Nucleus accumbens (tissue), 56 donors: Measurements from ENCODE around the gene PXYLP1.
A peak's percentile ranks its signal among the peaks of the same experiment; 100 is the strongest.

ENCODE experiments used
- DNase-seq, 56 donors: peaks; one replicate each; lab custom pipeline; 2025; lab: John Stamatoyannopoulos, UW

Gene PXYLP1

DNA sequence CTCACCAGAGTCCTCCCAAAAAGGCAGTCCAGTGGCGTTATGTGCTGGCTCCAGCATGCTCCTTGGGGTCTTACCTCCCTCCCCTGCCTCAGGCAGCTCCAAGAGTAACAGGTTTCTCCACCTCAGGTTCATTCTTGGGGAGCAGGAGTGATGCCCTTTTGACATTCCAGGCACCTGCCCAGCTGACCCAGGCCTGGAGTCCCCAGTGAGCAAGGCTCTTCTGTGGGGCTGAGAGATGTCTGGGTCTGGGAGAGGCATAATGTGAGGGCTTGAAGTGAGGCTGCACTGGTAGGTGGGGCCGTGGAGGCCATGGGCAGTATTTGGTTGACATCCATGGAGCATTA lies 15.3 kb downstream of the PXYLP1 start:
- no peak for DNase-seq

DNA sequence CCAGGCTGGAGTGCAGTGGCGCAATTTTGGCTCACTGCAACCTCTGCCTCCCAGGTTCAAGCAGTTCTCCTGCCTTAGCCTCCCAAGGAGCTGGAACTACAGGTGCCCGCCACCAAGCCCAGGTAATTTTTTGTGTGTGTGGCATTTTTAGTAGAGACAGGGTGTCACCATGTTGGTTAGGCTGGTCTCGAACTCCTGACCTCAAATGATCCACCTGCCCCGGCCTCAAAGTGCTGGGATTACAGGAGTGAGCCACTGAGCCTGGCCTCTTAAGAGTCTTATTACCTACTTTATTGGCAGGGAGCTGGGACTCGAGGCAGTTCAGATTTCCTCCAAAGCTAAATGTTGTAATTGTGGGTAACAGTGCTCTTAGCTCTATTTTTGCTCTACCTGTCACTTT lies 16.4 kb downstream of the PXYLP1 start:
- no peak for DNase-seq

DNA sequence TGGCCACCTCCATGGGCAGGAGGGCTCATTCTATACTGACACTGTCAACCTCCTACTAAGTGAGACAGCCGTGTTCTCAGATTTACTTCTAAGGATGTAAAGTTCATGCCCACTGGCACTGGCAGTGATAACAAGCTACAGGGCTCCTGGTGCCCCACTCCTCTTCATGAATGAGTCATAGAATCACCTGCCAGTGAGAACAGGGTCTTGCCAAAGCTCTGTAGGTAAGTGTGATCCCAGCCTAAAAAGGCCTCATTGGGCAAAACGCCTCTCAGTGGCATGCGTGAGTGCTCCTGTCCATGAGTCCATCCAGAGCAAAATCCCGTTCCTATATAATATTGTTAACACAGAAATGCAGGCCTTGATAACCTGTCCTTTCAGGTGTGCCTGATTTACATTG lies 17.4 kb downstream of the PXYLP1 start:
- no peak for DNase-seq

DNA sequence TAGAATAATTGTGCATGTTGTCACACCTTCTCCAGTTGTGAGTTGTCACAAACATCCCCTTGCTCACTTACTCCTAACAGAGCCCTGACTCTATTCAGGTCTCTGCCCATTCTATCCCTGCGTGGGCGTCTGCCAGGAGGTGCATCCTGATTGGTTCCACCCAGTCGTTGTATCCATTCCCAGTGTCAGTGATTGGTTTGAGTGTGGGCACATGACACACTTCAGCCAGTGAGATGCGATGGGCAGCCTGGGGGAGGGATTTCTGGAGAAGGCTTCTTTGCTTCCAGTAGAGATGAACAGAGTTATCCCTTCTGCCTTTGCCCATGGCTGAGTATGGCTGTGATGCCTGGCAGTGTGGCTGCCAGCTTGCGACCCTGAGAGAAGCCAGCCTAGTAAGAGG lies 18.7 kb downstream of the PXYLP1 start:
- DNase-seq = peak in 1 of 56 donors; percentile 24

DNA sequence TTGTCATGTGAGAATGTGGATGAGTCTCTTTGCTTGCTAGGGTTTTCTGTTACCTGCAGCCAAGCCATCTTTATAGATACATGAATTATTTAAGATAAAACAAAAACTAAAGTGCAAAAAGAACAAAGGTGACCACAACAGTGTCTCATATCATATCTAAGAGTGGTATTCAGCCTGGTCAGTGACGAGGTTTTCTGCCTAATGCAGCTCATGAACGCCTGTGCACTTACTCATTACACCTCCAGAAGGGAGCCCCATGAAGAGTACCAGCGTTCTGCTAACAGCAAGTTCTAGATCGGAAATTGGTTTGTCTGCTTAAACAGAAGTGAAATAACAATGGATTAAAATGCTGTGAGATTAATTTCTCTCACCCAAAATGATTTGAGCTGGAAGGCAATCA lies 19.2 kb downstream of the PXYLP1 start:
- no peak for DNase-seq

DNA sequence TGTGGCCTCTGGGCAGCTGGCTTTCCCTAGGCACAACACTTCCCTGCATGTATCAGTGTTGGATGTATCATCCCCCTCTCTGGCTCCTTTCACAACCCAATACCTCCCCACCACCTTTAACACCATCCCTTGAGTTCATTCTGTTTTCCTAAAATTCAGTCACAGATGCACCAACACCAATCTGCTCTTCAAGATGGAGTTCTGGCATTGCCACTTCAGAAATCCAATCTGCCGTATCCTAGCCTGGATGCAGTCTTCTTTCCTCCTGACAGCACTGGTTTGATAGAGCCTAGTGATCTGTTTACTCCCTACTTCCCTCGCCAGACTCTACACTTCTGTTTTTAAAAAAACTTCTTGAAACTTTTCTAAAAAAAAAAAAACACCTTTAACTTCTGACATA lies 21.7 kb downstream of the PXYLP1 start:
- DNase-seq = no peak

DNA sequence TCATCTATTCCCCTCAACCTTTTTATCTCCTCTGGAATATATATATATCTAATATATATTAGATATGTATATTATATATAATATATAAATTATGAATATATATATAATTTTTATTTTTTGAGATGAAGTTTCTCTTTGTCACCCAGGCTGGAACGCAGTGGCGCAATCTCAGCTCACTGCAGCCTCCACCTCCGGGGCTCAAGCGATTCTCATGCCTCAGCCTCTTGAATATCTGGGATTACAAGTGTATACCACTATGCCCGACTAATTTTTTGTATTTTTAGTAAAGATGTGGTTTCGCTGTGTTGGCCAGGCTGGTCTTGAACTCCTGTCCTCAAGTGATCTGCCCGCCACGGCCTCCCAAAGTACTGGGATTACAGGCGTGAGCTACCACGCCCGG lies 22.2 kb downstream of the PXYLP1 start:
- DNase-seq = no peak

DNA sequence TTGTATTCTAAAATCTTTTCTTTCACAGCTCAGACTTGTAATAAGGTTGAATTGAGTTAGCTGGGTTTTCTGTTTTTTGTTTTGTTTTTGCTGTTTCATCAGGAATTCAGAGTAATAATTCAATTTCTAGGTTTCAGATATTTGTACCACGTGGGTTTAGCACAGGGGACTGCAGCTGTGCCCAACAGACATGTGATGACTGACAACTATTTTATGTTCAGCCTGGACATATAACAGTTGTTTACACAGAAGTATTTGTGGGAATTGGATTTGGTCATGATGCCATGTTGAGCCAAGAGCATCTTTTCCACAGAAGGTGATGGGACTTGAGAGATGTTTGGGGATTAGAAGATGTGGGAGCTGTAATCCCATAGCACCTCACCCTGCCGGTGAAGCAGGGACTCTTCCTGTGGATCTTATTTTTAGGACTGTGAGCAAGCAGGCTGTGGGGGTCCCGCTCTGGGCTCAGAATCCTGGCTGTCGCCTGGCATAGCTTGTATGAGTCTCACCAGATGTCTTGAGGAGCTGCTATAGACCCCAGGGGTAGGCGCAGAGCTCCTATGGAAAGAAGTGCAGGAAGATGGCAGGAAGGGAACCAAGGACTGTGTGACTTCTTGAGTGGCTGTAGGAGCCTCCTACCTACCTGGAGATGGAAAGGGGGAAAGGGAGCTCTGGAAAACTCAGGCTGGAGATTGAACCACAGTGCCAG lies 23.7 kb downstream of the PXYLP1 start:
- DNase-seq = no peak

DNA sequence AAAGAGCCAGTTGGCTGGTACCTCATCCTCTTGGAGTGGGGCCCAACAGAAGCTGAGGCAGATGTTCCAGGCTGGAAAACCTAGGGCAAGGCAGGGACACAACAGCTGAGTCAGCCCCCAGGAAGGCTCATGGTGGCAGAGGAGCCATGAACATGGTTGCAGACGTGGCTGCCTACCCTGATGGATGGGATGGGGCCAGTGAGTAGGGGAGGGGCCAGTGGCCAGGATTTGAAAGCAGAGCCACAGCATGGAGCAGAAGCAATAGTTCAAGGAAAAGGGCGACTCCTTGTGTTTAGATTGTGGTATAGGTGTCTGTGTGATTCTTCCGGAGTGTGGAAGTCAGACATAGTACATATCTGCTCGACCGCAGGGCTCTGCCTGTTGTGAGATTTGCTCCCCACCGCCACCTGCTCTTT lies 24.2 kb downstream of the PXYLP1 start:
- peak in 1 of 56 donors; percentile 8 for DNase-seq

DNA sequence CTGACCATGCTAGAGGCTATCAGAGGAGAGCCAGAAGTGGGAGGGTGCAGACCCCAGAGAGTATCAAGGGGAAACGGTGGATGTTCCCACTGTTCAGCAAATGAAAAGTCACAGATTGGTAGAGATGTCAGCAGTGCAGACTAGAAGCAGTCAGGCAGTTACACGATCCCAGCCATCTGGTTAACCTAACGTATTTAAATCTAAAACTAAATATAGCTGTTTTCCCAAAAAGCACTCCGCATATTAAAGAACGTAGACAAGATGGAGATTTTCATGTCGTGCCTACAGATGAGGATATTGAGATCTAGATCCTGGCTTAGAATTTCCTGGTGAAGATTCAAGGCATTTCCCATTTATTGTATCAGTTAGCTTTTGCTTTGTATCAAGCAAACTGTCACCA lies 25.2 kb downstream of the PXYLP1 start:
- DNase-seq = no peak

DNA sequence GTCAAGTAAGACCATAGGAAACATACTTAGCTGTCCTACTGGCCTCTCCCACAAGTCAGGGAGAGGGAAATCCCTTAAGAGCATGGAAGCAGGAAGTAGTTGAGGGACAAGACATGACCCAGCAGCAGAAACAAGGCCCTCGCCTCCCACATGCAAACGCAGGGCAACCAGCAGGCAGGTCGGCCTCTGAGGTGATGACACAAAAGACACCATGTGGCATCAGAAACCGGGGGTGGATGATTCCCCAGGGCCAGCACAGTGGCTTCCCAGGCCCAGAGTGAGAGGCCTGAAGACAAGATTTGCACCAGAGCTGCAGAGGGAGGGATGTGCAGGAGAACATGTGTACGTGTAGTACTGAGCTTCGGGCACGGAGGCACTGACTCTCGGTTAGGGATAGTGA lies 26.3 kb downstream of the PXYLP1 start:
- no peak for DNase-seq

DNA sequence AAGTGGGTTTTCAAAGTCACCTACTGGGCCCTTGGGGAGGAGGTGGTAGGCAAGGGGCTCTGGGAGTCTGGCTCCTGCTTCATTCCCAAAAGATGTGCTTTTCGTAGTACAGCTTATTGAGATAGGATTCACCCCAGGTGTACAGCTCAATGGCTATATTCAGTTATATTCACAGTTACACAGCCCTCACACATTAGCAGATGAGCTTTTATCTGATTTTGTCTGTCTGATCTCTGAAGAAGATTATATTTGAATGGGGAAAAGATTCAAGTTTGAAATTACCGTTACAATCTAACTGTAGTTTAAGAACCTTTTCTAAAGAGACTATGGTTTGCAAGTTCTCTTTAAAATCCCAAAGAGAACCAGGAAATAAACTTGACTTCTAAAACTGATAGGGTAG lies 27.3 kb downstream of the PXYLP1 start:
- DNase-seq = no peak

DNA sequence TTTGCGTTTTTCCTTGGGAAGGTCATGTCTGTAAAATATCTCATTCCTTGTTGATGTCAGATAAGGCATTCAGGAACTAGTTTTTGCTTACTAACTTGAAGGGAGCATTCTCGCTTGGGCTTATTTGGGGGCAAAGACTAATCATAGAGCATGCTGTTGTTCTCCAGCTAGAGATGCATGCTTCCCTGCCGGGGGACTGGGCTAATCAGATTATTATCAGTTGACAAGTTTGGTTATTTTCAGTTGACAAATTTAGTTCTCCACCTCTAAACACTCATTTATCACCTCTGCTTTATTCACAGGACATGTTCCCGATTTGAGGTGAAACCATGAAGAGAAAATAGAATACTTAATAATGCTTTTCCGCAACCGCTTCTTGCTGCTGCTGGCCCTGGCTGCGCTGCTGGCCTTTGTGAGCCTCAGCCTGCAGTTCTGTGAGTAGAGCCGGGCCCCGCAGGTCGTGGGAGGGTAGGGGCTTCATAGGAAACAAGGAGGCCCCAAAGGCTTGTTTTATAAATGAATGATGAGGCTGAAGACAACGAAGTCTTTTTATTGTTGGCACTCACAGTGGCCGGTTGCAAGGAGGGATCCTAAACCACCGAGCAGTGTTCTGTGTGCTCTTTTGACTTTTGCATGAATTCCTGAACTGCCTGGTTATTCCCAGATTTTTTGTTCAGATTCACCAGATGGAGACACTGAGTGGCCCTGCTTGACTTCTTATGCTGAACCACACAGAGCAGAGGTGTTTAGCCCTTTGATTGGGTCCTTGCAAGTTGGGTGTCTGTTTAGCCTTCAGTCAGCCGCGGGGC lies 28.4 kb downstream of the PXYLP1 start:
- no peak for DNase-seq

DNA sequence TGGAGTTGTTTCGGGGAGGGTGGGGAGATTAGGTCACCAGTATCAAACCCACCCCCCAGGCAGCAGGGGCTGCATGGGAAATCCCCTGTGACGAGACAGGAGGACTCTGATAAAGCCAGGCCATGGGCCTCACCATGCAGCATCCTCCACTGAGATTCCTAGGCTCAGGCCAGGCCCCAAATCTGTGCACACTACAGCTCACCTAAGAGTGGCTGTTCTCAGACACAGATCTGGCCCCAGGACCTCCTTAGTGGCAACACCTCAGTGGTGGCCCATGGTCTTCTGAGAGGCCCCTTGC lies 29.0 kb downstream of the PXYLP1 start:
- DNase-seq = no peak

DNA sequence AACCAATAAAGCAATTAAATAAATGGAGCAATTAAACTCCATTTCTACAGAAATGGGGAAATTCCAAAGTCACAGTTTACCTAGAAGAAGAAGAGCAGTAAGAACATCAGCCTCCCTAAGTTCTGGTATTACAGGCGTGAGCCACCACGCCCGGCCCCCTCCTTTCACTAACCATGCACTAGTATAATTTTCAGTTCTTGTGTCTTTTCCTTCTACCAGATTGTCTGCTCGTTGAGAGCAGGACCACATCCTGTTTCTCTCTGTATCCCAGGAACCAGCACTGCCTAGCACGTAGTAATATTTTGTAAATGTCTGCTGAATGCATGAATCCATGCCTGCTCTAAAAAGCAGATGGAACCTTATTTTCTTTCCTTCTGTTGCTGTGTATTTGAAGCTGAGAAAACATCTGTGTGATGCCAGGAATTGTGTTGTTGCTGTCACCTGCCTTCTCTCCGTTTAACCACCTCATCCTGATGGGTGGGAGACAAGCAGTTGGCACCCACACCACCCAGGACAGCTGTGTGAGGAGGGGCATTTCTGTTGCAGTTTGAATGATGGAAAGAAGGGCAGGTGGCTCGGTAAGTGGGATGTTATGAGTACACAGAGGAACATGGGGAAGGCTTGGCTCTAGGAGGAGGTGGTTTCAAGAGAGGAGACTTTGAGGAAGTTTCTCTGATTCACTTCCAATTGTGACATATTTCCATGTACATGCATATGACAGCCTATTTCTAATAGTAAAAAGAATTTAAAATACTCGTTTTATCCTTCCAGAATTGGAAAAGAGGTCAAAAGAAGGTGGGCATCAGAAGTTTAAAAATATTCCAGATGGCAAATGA lies 30.1 kb downstream of the PXYLP1 start:
- DNase-seq = no peak

DNA sequence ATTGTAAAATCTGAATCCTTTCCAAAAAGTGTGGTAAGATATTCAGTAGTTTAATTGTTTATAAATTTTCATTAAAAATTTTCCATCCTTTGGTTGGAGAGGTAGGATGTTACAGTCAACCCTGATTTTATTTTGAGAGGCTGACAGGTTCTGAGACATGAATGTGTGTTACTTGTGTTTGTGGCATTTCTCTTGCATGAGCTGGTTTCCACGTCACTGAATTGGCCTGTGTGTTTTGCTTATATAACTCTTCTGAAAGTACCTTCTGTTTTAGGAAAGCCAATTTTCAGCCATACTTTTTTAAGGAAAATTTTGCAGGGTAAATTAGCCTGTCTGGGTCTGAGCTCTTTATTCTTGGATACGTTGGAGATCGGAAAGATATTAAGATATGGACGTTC lies 30.7 kb downstream of the PXYLP1 start:
- DNase-seq = peak in 1 of 56 donors; percentile 11

DNA sequence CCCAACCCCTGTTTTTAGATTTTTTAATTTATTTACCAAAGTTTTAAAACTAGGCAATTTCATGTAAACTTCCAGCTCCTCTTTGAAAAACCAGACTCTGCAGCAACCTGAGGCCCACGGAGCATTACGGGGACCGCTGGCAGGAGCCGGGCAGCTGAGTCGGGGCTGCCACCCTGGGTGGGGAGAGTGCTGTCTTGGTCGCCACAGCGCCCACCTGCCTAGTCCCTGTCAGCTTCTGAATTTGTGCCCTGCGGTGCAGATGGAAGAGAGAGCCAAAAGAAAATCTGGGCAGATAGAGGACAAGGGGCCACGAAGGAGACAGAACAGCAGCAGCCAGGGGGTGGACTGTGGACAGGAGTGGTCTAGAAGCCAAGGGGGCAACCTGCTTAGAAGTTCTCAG lies 34.6 kb downstream of the PXYLP1 start:
- DNase-seq = no peak

DNA sequence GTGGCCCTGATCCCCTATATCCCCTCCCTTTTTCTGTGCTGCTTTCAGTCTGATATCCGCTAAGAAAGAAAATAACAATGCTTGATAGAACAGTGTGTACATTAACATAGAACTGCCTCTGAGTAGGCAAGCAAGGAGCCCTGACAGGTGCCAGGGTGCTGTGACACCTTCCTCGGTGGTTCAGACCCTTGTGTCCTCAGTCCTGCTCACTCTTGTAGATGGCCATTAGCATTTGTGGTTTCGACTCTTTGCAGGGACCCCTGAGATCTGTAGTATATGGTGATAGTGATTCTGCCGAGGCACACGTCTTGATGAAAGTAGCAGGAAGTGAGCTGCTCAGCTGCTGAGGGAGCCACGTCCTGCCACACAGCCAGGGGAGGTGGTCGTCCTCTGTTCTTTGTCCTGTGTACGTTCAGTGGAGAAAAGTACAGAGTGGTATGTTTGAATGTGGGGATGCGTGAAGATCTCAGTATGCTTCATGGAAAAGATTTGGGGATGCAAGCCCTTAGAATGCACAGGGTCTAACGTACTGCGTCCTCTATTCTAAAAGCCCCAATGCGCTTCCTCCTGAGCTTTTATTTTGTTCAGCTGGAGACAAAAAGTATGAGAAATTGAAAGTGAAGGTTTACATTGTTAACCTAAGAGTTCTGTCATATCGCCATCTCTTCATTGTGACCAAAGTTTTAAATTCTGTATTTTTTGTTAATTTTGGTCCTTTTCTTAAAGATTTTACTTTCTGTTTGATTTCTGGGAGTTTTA lies 35.4 kb downstream of the PXYLP1 start:
- DNase-seq = no peak

DNA sequence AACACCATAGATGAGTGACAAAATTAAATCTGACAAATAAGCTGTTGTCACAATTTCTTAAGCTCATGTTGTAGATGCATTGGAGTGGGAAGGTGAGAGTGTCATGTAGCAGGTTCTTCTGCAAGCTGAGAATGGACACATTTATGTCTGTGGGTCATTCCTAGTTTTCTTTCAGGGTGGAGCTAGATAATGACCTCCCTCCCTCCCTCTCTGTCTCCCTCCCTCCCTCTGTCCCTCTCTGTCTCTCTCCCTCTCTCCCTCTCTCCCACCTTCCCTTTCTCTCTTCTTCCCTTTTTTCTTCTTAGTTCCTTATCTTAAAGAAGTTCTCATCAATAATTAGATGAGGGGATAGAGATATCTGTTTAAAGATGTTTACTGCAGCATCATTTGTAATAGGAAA lies 36.0 kb downstream of the PXYLP1 start:
- DNase-seq = no peak

DNA sequence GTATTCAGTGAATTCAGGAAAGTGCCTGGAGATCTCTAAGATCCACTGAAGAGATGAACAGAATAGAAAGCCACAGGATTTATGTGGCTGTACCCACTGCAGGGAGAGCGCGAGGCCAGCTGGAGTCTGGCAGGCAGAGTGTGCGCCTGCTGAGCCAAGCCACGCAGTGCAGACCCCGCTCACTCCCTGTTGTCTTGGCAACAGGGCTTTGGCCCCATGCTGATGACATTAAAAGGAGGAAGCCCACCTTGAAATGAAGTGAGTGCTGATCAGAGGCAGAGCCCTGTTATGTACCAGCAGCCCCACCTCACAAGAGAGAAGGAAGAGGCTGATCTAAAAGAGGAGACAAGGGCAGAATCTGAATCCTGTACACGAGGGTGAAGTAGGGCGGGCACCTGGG lies 36.7 kb downstream of the PXYLP1 start:
- no peak for DNase-seq

DNA sequence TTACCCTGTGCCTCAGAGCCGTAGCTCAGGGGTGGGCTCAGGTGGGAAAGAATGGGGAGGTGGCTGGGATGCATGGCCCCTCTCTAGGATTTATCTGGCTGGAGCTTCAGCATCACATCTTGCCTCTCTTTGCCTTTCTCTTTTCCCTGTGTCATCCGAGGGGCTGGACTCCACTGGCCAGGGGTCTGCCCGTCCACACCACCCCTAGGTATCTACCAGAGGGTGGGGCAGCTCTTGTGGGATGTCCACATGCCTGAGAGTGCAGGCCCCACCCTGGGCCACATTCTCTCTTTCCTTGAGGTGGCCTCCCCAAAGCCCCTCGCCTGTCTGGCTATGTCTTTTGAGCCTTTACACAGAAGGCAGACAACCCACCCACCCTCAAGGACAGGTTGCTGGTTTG lies 37.2 kb downstream of the PXYLP1 start:
- no peak for DNase-seq
